Measurements from ENCODE around the gene PRAMEF33.
"Not testable (repeated sequence)": the region's sequence is repeated elsewhere in the genome, so short reads cannot be mapped to it uniquely, and the experiment has no call there.

The PRAMEF33 gene, protein sequence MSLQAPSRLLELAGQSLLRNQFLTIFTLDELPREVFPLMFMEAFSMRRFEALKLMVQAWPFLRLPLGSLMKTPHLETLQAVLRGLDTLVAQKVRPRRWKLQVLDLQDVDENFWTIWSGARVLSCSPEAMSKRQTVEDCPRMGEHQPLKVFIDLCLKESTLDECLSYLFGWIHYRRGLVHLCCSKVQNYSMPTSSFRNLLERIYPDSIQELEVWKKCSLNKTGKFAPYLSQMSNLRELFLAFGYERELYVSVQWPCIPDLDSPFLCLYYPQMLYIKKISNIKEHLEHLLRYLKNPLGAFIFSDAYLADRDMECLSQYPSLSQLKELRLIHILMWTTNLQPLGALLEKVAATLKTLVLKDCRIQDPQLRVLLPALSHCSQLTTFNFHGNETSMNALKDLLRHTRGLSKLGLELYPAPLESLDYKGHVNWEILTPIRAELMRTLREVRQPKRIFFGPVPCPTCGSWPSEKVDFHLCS

DNA sequence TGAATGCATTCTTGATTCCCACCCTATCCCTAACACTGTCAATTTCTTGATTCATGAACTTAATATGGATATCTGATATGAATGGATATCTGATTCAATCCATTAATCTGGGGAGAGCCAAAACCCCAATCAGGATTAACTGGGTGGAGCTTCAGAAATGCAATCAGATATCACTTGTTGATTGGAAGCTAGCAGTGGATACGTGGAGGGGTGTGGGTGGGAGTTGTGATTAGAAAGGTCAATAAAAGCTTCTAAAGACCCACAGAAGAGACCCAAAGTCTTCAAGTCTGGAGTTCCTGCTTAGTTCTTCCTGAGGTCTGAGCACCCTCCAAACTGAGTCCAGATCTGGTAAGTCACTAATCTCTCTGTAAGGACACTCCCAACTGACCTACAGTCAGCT, at the start of gene PRAMEF33:
Gene PRAMEF33, plus strand, starts transcription at position 301 of the 400 bp plus-strand sequence. CDS start 2,416 bp downstream, outside the sequence.
- H3K27ac Mint-ChIP-seq; H3K9me3 Mint-ChIP-seq; DNase-seq (ENCODE audit: low spot score in 2 of 2); H3K4me3 Mint-ChIP-seq; H3K4me1 Mint-ChIP-seq; H3K27me3 Mint-ChIP-seq; H3K36me3 Mint-ChIP-seq; ATAC-seq (ENCODE audit: low read depth): not testable (repeated sequence)

DNA sequence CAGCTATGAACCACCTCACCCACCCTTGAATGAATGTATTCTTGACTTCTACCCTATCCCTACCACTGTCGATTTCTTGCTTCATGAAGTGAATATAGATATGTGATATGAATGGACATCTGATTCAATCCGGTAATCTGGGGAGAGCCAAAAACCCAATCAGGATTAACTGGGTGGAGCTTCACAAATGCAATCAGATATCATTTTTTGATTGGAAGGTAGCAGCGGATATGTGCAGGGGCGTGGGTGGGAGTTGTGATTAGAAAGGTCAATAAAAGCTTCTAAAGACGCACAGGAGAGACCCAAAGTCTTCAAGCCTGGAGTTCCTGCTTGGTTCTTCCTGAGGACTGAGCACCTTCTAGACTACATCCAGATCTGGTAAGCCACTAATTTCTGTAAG, 49.4 kb upstream of the PRAMEF33 start, which contains the start of gene PRAMEF5:
Gene PRAMEF5, plus strand, starts transcription at position 301 of the 400 bp plus-strand sequence. CDS start 5,071 bp downstream, outside the sequence.
- H3K4me1 Mint-ChIP-seq; H3K27ac Mint-ChIP-seq; H3K27me3 Mint-ChIP-seq; H3K9me3 Mint-ChIP-seq; H3K4me3 Mint-ChIP-seq; H3K36me3 Mint-ChIP-seq; DNase-seq (ENCODE audit: low spot score in 2 of 2); ATAC-seq (ENCODE audit: low read depth): not testable (repeated sequence)

DNA sequence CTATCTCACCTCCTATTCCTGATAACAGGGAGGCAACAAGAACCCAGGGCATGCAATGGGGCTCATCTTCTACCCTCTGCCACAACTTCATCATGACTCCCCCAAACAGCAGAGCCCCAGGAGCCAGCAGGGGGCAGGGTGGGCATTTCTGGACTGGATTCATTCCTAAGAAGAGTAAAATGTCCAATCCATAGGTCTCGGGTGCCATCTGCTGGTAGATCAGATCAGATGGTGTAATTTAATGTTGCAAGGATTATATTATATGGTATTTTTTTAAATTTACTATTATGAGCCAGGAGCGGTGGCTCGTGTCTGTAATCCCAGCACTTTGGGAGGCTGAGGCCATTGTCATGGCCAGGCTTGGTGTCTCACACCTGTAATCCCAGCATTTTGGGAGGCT, 38.2 kb upstream of the PRAMEF33 start:
- H3K4me3 Mint-ChIP-seq; H3K27me3 Mint-ChIP-seq; ATAC-seq (ENCODE audit: low read depth); DNase-seq (ENCODE audit: low spot score in 2 of 2); H3K36me3 Mint-ChIP-seq; H3K4me1 Mint-ChIP-seq; H3K9me3 Mint-ChIP-seq; H3K27ac Mint-ChIP-seq: not testable (repeated sequence)

DNA sequence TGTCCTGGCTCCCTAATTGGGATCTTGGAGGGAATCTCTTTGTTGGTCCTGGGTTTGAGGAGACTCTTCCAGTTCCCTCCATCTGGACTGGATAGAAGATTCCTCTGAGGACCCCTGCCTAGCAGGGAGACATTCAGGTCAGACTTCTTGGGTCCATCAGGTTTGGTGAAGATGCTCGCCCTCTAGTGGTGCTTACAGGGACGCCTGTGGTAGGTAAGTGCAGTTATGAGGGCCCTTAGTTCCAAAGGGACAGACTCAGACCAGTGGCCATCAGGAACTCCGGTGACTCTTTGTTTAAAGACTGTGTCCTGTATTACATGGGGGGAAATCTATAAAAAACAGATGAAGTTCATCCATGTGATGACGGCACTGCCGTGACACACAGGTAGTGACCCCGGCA, 26.3 kb upstream of the PRAMEF33 start:
- not testable (repeated sequence) for H3K4me3 Mint-ChIP-seq; ATAC-seq (ENCODE audit: low read depth); H3K27ac Mint-ChIP-seq; DNase-seq (ENCODE audit: low spot score in 2 of 2); H3K4me1 Mint-ChIP-seq; H3K27me3 Mint-ChIP-seq; H3K9me3 Mint-ChIP-seq; H3K36me3 Mint-ChIP-seq

DNA sequence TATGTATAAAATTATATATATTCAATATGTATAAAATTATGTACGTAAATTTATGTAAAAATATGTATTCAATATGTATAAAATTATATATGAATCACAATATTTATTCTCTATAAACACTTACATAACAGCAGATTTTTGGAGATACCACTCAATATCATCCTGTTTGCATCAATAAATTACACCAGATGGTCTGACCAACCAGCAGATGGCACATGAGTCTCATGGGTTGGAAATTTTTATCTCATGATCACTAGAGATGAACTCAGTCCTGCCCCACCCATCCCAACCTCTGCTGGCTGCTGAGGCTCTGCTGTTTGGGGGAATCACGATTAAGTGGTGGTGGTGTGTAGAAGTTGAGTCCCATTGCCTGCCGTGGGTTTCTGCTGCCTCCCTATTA, 23.7 kb upstream of the PRAMEF33 start:
- not testable (repeated sequence) for ATAC-seq (ENCODE audit: low read depth); H3K27me3 Mint-ChIP-seq

DNA sequence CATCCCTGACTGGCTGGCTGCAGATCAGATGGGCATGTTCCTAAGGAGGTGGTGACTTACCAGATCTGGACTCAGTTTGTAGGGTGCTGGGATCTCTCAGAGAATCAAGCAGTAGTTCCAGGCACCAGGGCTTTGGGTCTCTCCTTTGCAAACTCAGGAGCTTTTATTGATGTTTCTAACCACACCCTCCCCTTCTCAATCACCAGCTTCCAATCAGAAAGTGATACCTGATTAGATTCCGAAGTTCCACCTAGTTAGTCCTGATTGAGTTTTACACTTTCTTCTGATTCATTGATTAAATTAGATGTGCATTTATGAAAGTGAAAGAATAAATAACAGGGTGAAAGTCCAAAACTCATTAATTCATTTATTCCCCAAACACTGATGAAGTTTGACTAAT, 18.3 kb upstream of the PRAMEF33 start, which contains the start of gene PRAMEF8:
Gene PRAMEF8, minus strand, starts transcription at position 101 of the 400 bp plus-strand sequence. CDS start 1,046 bp downstream, outside the sequence.
- not testable (repeated sequence) for H3K4me3 Mint-ChIP-seq; H3K27ac Mint-ChIP-seq; H3K4me1 Mint-ChIP-seq; DNase-seq (ENCODE audit: low spot score in 2 of 2); H3K9me3 Mint-ChIP-seq; ATAC-seq (ENCODE audit: low read depth); H3K36me3 Mint-ChIP-seq; H3K27me3 Mint-ChIP-seq

More for the DNA sequence above, 23.7 kb upstream of the PRAMEF33 start:
- DNase-seq (ENCODE audit: low spot score in 2 of 2); H3K4me1 Mint-ChIP-seq; H3K36me3 Mint-ChIP-seq; H3K9me3 Mint-ChIP-seq; H3K27ac Mint-ChIP-seq; H3K4me3 Mint-ChIP-seq: not testable (repeated sequence)

DNA sequence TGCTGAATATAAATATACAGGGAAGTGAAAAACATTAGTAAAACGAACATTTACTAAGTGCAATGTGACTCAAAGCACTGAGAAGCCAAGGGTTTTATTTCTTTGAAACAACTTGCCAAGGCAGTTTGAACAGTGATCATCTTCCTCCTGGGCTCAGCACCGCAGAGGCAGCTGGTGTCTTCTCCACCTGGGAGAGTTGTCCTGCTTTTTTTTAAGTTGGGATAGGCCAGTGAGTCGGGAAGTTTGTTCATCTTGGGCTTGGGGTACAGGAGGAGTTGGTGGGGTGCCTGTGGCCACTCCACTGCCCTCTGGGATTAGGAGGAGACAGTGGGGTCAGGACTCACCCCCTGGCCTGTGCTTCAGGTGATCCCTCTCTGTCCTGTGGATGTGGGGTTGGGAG, 14.3 kb upstream of the PRAMEF33 start:
- H3K27me3 Mint-ChIP-seq; H3K36me3 Mint-ChIP-seq; DNase-seq (ENCODE audit: low spot score in 2 of 2); H3K9me3 Mint-ChIP-seq; H3K27ac Mint-ChIP-seq; ATAC-seq (ENCODE audit: low read depth); H3K4me1 Mint-ChIP-seq; H3K4me3 Mint-ChIP-seq: not testable (repeated sequence)

DNA sequence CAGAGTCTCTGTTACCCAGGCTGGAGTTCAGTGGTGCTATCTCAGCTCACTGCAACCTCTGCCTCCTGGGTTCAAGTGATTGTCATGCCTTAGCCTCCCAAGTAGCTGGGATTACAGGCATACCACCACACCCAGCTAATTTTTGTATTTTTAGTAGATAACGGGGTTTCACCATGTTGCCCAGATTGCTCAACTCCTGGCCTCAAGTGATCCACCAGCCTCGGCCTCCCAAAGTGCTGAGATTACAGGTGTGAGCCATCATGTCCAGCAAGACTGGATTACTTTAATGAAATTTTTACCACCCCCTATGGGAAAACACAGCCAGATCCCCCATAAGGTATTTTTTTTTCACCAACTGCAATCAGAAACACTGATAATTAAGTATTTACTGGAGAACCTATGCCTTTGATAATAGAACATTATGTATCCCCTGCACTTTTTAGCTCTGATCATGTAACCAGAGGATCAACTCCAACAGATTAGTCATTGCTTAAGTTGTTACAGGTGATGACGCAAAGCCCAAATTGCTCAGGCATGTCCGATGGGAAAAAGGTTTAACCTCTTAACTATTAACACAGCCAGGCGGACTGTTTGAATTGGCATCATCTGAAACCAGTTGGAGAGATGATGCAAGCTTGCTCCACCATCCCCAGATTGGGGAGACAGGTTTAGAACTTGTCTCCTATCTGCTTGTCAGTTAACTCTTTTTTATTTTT, 6.0 kb upstream of the PRAMEF33 start:
- H3K27ac Mint-ChIP-seq: not testable (repeated sequence)

DNA sequence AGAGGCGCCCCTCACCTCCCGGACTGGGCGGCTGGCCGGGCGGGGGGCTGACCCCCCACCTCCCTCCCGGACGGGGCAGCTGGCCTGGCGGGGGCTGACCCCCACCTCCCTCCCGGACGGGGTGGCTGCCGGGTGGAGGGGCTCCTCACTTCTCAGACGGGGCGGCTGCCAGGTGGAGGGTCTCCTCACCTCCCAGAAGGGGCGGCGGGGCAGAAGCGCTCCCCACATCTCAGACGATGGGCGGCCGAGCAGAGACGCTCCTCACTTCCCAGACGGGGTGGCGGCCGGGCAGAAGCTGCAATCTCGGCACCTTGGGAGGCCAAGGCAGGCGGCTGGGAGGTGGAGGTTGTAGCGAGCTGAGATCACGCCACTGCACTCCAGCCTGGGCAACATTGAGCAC, 4.6 kb upstream of the PRAMEF33 start:
- not testable (repeated sequence) for H3K9me3 Mint-ChIP-seq; H3K36me3 Mint-ChIP-seq; ATAC-seq (ENCODE audit: low read depth); H3K27ac Mint-ChIP-seq; H3K27me3 Mint-ChIP-seq; H3K4me3 Mint-ChIP-seq; DNase-seq (ENCODE audit: low spot score in 2 of 2); H3K4me1 Mint-ChIP-seq

More for the DNA sequence above, 6.0 kb upstream of the PRAMEF33 start:
- not testable (repeated sequence) for H3K9me3 Mint-ChIP-seq; H3K36me3 Mint-ChIP-seq; H3K27me3 Mint-ChIP-seq; DNase-seq (ENCODE audit: low spot score in 2 of 2); H3K4me3 Mint-ChIP-seq; ATAC-seq (ENCODE audit: low read depth); H3K4me1 Mint-ChIP-seq

DNA sequence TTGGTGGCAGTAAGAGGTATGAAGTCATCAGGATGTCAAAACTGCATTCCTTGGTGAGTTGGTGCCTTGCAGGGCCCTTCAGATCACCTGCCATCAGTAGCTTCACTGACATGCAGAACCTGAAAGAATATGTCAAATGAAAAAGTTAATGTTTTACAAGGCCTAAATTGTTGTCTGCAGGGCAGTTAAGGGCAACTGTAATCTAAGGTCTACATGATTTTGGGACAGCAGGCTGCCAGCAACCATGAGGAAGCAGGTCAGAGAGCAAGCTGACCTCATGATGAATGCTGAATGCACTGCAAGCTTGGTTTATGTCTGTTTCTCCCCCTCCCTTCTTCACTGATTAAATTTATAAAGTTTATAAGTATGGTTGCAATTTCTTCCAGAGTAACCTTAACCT, 1.1 kb upstream of the PRAMEF33 start:
- not testable (repeated sequence) for H3K4me1 Mint-ChIP-seq; H3K9me3 Mint-ChIP-seq; H3K36me3 Mint-ChIP-seq; DNase-seq (ENCODE audit: low spot score in 2 of 2); H3K27ac Mint-ChIP-seq; ATAC-seq (ENCODE audit: low read depth); H3K27me3 Mint-ChIP-seq; H3K4me3 Mint-ChIP-seq

DNA sequence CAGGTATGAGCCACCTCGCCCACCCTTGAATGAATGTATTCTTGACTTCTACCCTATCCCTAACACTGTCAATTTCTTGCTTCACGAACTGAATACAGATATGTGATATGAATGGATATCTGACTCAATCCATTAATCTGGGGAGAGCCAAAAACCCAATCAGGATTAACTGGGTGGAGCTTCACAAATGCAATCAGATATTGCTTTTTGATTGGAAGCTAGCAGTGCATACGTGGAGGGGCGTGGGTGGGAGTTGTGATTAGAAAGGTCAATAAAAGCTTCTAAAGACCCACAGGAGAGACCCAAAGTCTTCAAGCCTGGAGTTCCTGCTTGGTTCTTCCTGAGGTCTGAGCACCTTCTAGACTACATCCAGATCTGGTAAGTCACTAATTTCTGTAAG, 11.9 kb downstream of the PRAMEF33 start, which contains the start of gene PRAMEF15:
Gene PRAMEF15, plus strand, starts transcription at position 301 of the 400 bp plus-strand sequence. CDS start 2,827 bp downstream, outside the sequence.
- not testable (repeated sequence) for H3K9me3 Mint-ChIP-seq; H3K27me3 Mint-ChIP-seq; H3K27ac Mint-ChIP-seq; DNase-seq (ENCODE audit: low spot score in 2 of 2); H3K36me3 Mint-ChIP-seq; H3K4me3 Mint-ChIP-seq; H3K4me1 Mint-ChIP-seq; ATAC-seq (ENCODE audit: low read depth)

DNA sequence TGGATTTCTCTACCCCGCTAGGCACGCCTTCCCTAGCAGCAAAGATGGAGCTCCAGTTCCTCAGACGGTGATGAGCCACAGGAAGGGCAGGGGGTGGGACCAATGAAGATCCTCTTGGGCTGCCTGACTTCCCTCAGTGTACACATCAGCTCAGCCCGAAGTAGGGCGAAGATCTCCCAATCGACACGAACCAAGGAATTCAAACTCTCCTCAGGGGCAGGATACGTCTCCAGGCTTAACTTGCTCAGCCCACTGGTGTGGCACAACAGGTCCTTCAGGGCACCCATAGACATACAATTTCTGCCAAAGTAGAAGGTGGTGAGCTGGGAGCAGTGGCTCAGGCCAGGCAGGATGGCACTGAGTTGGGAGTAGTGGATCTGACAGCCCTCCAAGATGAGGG, 39.2 kb downstream of the PRAMEF33 start:
- not testable (repeated sequence) for H3K9me3 Mint-ChIP-seq; ATAC-seq (ENCODE audit: low read depth); H3K4me1 Mint-ChIP-seq; H3K27ac Mint-ChIP-seq; H3K27me3 Mint-ChIP-seq; H3K36me3 Mint-ChIP-seq; DNase-seq (ENCODE audit: low spot score in 2 of 2); H3K4me3 Mint-ChIP-seq

DNA sequence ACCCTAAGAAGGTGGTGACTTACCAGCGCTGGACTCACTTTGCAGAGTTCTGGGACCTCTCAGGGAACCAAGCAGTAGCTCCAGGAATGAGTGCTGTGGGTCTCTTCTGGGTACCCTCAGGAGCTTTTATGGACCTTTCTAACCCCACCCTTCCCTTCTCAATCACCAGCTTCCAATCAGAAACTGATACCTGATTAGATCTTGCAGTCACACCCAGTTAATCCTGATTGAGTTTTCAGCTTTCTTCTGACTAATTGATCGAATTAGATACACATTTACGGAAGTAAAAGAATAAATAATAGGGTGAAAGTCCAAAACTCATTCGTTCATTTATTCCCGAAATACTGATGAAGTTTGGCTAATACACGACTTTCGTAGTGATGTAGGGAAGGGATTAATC, 43.7 kb downstream of the PRAMEF33 start, which contains the start of gene PRAMEF14:
Gene PRAMEF14, minus strand, starts transcription at position 101 of the 400 bp plus-strand sequence. CDS start 1,820 bp downstream, outside the sequence.
- not testable (repeated sequence) for H3K4me3 Mint-ChIP-seq; H3K36me3 Mint-ChIP-seq; ATAC-seq (ENCODE audit: low read depth); H3K27me3 Mint-ChIP-seq; H3K27ac Mint-ChIP-seq; H3K9me3 Mint-ChIP-seq; H3K4me1 Mint-ChIP-seq; DNase-seq (ENCODE audit: low spot score in 2 of 2)

DNA sequence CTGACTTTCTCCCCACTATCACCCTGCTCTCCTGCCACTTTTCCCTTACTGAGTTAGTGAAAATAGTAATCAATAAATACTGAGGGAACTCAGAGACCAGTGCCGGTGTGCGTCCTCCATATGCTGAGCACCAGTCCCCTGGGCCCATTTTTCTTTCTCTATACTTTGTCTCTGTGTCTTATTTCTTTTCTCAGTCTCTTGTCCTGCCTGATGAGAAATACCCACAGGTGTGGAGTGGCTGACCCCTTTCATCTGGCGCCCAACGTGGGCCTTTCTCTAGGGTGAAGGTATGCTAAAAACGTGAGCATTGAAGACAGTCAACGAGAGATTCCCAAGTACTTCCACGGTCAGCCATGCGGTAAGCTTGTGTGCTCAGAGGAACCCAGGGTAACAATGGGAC, 50.1 kb downstream of the PRAMEF33 start:
- H3K4me1 Mint-ChIP-seq; DNase-seq (ENCODE audit: low spot score in 2 of 2); ATAC-seq (ENCODE audit: low read depth); H3K27me3 Mint-ChIP-seq; H3K9me3 Mint-ChIP-seq; H3K27ac Mint-ChIP-seq; H3K36me3 Mint-ChIP-seq; H3K4me3 Mint-ChIP-seq: not testable (repeated sequence)

All from memory B cell (primary cell).